Umbilical cord (tissue), 2 donors: ENCODE measurements around the gene FBLN1. TPM values are rescaled to one million over a fixed set of nuclear protein-coding genes. Genes with fewer than 3 reads are reported as not detected.
"Not testable (repeated sequence)": the region's sequence is repeated elsewhere in the genome, so short reads cannot be mapped to it uniquely, and the experiment has no call there.

Experiments
- DNase-seq: peaks from one replicate; pipeline ENCODE4 v3.0.0-alpha.2; 2015; ENCODE audit warnings: low spot score
- total RNA-seq: library from RNA; depleted of rRNA; stranded (reverse); fragments of >200 nt; gene quantifications from one replicate; pipeline ENCODE4 v1.2.3, GENCODE V29; 2014; ENCODE audit warnings: low replicate concordance; ENCODE audit not compliant: insufficient read depth

Gene FBLN1
- total RNA-seq, 1 donor from 2014 or later, result 248 TPM

DNA sequence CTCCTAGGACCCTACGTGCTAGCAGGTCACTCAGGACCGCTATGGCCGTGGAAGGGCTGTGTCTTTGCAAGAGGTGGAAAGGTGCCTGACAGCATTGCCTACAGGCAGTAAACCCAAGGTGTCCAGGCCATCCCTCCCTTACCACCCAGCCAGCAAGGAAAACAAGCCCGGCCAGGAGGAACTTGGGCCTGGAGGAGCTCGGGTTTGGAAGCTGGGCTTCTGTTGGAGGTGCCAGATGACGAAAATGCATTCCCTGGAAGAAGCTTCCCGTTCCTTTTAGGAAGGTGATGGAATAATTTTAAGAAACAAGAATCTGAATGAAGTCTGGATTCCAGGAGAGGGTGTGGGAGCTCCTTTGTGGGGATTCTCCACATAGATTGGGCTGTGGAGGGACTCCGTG, 23.6 kb downstream of the FBLN1 start:
- DNase-seq, result no peak

DNA sequence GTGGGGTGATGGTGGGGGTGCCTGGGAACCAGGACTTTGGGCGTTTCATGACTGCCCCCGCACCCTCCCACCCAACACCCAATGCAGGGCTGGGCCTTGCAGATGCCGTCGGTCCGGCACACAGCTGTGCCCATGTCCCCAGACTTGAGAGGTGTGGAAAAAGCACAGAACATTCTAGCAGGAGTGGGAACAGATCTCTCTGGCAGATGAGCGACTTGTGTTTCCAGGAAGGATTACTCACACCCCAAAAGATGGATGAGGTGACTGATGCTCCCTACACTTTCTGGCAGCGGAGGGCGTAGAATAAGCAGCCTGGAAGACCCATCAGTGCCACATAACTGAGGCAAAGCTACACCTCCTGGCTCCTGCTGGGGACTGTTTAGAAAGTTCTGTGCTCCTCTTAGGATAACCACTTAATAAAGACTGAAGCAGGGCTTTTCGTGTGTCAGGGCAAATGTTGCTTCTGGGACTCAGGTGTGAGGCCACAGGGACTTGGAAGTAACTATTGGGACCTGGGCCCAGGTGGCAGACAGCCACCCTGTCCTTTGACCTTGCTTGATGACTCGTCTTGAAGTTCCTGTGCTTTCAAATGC, 24.2 kb downstream of the FBLN1 start:
- DNase-seq, result no peak

DNA sequence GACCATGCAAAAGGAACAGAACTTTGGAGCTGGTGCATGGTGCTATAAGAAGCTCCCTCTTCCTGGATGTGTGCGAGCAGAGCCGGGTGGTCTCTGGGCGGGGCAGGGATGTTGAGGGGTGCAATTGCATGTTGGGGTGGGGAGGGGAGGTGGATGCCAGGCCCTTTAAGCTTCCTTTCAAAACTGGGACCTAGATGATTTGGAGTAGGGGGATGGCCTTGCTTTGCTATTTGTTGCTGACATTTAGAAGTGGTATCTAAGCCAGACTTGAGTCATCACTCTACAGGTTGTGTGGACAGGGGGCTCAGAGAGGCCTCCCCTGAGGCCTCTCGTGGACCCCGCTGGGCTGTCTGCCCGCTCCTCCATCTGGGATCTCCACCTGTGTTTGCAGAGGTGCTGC, 24.8 kb downstream of the FBLN1 start:
- DNase-seq, result no peak

DNA sequence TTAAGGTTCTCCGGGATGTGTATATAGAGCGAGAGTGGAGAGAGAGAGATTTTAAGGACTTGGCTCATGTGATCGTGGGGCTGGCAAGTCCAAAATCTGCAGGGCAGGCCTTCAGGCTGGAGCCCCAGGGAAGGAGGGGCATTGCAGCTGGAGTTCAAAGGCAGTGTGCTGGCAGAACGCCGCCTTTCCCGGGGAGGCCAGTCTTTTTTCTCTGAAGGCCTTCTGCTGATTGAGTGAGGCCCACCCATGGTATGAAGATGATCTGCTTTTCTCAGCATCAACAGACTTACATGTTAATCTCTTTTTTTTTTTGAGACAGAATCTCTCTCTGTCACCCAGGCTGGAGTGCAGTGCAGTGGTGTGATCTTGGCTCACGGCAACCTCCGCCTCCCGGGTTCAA, 25.4 kb downstream of the FBLN1 start:
- peak; percentile 91 for DNase-seq

DNA sequence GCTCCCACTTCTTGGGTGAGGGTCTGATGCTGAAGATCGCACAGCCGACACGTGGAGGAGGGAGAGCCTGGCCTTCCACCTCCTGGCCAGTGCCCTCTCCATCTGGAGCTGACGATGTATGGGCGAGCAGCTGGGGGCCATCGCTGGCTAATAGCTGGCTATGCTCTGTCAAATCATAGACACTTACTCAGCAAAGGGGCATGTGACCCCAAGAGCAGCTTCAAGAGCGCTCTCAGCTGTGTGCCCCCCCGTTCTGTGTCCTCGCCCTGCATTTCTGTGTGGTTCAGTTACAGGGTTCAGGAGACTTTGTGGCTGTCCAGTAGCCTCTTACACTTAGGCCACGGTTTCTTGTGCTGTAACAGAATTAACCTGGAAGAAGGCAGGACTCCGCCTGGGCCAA, 26.4 kb downstream of the FBLN1 start:
- no peak for DNase-seq

DNA sequence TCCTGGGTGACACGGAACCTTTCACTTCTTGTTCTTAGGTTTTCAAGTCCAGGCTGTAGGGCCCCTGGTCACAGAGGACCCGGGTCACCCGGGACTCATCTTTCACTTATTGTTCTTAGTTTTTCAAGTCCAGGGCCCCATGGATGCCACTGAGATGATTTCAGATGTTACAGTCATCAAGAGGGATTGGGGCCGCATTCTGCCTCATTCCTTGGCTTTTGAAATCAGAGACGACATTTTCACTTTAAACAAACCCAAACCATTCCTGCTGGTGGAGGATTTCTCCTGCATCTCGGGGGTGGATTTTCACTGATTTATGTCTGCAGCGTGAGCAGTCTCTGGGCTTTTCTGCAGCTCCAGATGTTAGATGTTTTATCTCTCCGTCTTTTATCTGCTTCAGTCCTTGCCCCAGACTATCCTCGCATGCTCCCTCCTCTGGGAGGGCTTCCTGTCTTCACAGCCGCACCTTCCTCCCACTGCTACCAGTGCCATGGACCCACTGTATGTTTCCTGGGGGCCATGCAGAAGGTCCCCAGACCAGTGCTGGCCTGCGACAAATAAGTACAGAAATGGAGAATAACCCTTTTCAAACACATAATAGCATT, 27.4 kb downstream of the FBLN1 start:
- peak; percentile 97 for DNase-seq

DNA sequence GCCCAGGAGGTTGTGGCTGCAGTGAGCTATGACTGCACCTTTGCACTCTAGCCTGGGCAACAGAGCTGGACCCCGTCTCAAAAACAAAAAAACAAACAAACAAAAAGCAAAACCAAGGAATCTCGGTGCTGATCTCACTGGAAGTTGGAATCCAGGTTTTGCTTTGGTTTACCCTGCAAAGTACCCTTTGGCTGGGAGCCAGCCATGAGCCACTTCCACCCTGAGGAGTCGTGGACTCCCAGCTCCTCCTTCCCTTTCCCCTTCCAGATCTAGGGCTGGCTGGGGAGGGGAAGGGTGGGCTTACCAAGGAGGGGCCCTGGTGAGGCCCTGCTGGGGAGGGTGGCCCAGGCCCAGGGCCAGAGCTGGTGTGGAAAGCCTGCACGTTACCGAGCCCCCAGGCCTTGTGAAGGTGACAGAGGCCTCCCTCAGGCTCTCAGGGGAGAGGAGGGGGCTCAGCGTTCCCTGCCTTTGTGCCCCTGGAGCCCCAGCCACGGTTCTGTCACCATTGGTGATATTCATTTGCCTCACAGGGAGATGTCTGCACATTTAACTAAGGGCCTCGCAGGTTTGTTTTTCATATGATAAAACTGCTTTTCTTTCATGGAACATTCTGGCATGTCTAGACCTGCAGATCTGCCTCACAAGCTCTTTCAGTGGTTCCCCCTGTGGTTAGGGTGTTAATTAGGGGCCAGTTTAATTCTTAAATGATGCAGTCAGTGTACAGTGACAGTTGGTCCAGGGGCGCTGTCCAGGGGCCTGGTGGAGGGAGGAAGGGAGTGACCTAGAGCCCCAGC, 29.0 kb downstream of the FBLN1 start:
- DNase-seq, result peak; percentile 65

DNA sequence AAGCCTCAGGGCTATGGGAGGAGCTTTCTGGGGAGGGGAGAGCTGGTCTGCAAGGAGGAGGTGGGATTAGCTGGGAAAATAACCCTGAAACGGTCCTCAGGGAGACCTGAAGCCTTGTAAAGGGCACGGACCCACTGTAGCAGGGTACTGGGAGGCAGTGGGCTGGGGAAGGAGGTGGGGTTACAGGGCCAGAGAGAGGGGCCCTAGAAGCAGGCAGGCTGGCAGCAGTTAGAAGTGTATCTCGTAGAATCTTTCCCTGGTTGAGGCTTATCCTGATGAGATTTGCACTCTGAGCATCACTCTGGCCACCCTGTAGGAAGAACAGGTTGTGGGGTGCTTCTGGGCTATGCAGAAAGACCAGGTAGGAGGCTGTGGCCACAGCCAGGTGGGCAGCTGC, 29.6 kb downstream of the FBLN1 start:
- no peak for DNase-seq

DNA sequence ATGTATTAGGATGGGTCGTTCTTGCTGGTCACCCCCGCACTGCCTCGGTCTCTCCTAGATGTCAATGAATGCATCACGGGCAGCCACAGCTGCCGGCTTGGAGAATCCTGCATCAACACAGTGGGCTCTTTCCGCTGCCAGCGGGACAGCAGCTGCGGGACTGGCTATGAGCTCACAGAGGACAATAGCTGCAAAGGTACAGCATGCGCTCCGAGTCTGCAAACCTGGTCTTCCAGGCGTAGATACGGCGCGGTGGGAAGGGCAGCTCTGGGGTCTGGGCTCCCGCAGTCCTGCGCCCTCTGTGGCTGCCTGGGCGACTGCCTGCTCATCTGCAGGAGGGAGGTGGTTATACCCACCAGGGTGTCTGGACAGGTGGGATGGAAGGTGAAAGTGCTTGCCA, 31.0 kb downstream of the FBLN1 start:
- no peak for DNase-seq

DNA sequence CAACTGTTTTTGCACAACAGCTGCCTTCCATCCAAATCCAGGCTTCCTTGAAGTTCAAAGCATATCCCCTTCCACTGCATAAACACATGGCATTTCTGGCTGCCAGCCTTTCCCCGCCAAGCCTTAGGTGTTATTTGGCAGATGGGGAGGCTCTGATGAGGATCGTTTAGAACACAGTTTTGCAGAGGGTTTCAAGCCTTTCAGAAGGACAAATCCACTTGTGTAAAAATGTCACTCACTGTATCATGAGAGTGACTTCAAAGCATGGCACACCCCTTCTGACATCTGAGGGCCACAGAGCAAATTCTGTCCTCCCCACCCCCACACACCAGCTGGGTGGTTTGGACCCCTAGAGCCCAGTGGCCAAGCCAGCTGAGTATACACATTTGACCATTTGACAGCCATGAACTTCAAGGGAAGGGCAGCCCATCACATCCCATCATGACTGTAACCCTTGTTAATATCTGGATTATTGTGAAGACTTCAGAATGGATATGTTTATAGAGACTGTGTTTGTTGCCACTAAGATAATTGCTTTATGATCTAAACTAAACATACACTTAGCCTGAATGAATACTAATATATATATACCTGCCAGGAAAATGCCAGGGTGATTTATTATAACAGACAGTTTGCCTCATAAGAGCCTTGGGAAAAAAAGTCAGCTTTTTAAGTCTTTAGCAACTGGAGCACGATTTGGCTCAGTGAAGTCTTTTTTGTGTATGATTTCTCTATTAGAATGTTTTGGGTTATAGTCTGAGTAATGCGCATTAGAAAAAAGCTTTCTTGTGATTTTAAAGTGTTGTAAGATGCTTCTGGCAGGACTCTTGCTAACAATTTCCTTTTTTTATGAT, 31.9 kb downstream of the FBLN1 start:
- DNase-seq, result peak; percentile 95

DNA sequence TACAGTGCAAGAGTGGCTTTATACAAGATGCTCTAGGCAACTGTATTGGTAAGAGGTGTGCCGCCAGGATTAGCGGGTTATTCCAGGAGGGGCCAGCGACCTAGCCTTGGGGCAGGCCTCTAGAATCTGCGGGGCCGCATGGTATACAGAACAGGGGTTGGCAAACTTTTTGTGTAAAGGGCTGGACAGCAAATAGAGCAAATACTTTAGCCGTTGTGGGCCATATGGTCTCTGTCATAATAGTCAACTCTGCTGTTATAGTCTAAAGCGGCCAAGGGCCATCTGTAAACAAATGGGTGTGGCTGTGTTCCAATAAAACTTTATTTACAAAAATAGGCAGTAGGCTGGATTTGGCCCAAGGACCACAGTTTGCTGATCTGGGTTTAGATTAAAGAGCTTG, 32.6 kb downstream of the FBLN1 start:
- peak; percentile 66 for DNase-seq

DNA sequence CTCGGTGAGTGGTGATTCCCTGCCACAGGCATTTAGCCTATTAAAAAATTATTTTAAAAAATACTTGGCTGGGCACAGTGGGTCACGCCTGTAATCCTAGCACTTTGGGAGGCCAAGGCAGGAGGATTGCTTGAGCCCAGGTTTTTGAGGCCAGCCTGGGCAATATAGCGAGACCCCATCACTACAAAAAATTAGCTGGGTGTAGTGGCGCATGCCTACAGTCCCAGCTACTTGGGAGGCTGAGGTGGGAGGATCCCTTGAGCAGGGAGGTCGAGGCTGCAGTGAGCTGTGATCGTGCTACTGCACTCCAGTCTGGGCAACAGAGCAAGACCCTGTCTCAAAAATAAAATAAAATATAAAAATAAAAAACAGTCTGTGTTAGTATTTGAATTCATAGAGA, 33.2 kb downstream of the FBLN1 start:
- DNase-seq, result not testable (repeated sequence)

DNA sequence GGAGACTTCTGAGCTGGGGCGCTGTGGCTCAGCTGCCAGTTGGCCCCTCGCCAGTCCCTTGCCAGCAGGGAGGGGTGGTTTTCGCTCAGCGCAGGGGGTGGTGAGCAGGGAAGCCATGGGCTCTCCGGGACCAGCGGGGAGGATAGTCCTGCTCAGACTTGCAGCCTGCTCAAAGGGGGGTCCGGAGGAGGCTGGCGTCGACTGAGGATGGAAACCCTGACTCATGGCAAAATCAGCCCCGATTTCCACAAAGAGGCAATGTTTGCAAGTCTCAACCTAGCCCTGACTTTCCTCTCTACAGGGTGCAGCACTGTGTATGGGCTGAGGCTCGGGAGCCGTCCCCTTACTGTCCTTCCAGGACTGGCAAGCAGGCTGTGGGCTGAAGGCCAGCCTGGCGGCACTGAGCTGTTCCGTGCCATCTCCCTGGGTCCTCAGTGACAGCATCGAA, 35.1 kb downstream of the FBLN1 start:
- DNase-seq, result peak; percentile 87

DNA sequence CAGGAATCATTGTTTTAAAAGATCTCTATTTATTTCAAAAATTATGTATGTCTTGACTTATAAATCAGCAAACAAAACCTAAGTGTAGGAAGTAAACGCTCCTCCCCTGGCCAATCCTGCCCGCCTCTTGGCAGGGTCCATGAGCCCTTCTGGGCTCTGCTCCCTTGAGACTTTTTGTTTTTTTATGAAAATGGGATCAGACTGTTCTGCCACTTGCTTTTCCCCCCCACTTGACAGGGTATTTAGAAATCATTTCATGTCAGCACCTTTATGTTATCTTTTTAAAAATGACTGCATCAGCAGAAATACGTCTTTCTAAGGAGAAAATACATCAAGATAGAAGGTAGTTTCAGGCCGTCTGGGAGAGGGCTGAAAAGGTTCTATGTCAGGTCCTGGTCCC, 35.6 kb downstream of the FBLN1 start:
- no peak for DNase-seq

DNA sequence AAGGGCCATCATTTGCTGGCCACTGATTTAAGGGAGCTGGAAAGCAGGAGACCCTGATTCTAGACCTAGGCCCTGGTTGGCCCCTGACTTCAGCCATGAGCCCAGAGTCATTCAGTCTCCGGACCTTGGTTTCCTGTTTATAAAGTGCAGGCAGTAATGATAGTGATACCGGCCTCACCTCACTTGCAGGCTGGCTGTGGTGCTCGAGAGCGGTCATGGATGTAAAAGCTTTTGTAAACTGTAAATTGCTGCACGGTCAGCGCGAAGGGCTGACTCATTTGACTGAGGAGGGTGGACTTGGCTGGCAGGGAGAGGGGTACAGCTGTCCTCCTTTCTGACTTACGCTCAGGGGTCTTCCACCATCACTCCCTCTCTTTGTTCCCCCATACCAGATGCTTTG, 37.4 kb downstream of the FBLN1 start:
- no peak for DNase-seq

DNA sequence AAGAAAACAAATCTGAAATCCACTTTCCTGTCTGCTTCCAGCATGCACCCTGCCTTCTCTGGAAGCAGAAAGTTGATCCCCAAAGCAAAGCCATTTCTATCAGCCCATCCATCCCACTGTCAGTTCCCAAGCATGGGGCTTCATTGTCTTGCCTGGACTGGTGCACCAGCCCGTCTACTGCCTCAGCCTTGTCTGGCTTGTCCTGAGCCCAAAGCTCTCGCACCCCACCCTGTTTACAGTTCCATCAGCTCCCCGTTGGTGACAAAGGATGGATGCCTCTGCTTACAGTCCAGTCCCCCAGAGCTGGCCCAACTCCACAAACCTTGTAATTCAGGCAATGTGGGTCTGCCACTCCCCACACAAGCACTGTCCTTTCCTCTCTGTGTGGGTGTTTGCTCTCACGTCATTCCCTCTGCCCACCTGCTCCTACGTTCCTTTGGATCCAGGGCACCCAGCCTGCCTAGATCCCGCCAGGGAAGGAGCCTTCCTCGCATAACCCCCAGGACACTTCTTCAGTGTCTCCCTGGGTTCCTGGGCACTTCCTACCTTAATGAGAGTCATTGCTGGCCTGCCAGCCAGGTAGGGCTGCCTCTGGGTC, 38.8 kb downstream of the FBLN1 start:
- no peak for DNase-seq

DNA sequence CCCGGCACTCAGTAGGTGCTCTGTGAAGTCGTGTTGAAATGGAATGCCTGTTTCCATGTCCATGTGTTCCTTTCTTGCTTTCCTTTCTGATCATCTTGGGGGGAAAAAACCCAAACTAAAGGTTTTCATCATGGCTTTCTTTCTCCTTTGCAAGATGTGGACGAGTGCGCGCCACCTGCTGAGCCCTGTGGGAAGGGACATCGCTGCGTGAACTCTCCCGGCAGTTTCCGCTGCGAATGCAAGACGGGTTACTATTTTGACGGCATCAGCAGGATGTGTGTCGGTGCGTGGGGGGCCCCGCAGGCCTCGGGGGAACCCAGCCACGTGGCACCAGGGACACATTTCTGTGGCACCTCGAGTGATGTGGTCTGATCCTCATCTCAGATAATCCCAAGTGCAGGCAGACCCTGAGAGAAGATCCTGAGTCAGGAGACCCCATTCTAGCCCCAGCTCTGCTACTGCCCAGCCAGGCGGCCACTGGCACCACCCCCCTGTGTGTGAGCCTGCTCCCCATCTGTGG, 39.4 kb downstream of the FBLN1 start:
- no peak for DNase-seq

DNA sequence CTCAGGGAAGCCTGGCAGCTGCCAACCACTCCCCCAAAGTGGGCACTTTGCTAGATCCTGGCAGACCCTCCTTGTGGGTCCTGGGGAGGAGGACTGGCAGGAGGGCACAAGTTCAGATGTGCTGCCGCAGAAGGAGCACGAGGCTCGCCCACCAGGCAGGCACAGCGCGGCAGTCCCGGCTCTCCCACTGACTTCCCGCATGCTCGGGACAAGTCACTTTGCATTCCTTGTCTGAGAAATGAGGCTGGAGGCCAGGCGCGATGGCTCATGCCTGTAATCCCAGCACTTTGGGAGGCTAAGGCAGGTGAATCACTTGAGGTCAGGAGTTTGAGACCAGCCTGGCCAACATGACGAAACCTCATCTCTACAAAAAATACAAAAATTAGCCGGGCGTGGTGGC, 40.1 kb downstream of the FBLN1 start:
- not testable (repeated sequence) for DNase-seq

DNA sequence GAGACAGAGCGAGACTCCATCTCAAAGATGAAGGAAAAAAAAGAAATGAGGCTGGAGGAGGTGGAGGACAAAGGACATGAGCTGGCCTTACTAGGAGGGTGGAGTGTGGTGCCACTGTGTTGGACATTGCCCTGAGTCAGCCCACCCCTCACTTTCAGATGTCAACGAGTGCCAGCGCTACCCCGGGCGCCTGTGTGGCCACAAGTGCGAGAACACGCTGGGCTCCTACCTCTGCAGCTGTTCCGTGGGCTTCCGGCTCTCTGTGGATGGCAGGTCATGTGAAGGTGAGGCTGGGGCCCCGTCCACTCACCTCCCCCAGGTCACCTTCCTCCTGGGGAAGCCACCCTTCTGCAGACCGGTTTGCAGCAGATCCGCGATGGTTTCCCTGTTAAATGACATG, 40.6 kb downstream of the FBLN1 start:
- no peak for DNase-seq

DNA sequence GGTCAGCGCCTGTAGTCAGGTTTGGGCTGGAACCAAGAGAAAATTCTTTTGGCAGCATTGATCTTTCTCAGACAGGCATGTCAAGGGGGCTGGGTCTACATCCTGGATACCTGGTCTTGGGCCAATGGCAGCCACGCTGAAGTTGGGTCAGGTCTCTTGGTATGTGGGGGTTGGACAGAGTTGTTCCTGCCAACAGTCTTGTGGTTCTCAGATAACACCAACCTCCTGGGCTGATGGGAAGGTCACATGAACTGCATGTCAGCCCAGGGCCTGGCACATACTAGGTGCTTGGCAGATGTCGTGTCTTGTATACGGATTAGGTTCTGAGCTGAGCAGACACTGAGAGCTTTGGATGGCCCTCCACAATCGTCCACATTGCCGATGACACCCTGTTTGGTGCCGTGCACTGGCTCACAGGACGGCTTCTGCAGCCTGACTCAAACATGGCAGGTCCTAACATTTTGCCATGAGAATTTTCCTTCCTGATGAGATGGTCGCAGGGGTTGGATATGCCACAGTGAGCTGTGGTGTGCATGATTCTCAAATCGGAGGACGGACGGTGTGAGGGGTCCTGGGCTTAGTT, 42.0 kb downstream of the FBLN1 start:
- DNase-seq, result no peak
